Heart left ventricle (tissue), 13 donors: ENCODE results near the gene WDR90.

Source experiments
- POLR2A ChIP-seq, 2 donors: fragments of 450-650 bp; IDR thresholded peaks; one replicate each; pipeline ENCODE4 v1.6.1; 2017; ENCODE audit warnings: antibody characterized with exemption in 2 of 2, mild to moderate bottlenecking in 2 of 2, moderate library complexity in 2 of 2
- TF ChIP-seq, protein P1 (sequence below), 12 donors: fragments of 200-600 bp; sonication (generic) in 4 of 12; IDR thresholded peaks; one replicate each; pipeline versions ENCODE4 v1.5.0 to v1.8.0; 2018 to 2022; ENCODE audit warnings: antibody characterized with exemption in 12 of 12, mild to moderate bottlenecking in 5 of 12
- donor health status: ischemic (EF 13 %, LVEDD 7.1; RV severe dilation, severe dysfunction).
- donor health status: DM: no; HTN: yes; CAD: no.
- donor health status: DM: no; HTN: no; CAD: no.
- donor health status: ischemic (EF 25% LVEDD 6.9; RV normal size, moderate dysfunction).
- donor health status: ischemic (EF 25% LVEDD 5.7; RV mildly dilated, moderate dysfunction).
- donor health status: ischemic (EF 35%, LVEDD 5.7; RV mildly dilated, moderate dysfunction).
- donor health status: nonischemic (EF 11% LVEDD 7.7; RV severe dilation, severe dysfunction).
- donor health status: DM: yes; HTN: yes; CAD: no.
- donor health status: PGD.
- donor health status: ischemic (EF 29% LVEDD 5.4; RV normal size, mild dysfunction).
- donor health status: nonischemic (EF 23%, LVEDD 6.1; RV moderate dilation, normal function).

- TF ChIP-seq, protein P1, sequence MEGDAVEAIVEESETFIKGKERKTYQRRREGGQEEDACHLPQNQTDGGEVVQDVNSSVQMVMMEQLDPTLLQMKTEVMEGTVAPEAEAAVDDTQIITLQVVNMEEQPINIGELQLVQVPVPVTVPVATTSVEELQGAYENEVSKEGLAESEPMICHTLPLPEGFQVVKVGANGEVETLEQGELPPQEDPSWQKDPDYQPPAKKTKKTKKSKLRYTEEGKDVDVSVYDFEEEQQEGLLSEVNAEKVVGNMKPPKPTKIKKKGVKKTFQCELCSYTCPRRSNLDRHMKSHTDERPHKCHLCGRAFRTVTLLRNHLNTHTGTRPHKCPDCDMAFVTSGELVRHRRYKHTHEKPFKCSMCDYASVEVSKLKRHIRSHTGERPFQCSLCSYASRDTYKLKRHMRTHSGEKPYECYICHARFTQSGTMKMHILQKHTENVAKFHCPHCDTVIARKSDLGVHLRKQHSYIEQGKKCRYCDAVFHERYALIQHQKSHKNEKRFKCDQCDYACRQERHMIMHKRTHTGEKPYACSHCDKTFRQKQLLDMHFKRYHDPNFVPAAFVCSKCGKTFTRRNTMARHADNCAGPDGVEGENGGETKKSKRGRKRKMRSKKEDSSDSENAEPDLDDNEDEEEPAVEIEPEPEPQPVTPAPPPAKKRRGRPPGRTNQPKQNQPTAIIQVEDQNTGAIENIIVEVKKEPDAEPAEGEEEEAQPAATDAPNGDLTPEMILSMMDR (IDR thresholded peaks at IDR 0.05), result no peak
- no peak for TF ChIP-seq POLR2A (IDR thresholded peaks at IDR 0.05)
Observed at GRCh38 chr16:684961-685696, 36.0 kb downstream of the WDR90 start.
